ENCODE data around the gene CRX.
"Not testable (repeated sequence)": the region's sequence is repeated elsewhere in the genome, so short reads cannot be mapped to it uniquely, and the experiment has no call there.

Gene CRX

DNA sequence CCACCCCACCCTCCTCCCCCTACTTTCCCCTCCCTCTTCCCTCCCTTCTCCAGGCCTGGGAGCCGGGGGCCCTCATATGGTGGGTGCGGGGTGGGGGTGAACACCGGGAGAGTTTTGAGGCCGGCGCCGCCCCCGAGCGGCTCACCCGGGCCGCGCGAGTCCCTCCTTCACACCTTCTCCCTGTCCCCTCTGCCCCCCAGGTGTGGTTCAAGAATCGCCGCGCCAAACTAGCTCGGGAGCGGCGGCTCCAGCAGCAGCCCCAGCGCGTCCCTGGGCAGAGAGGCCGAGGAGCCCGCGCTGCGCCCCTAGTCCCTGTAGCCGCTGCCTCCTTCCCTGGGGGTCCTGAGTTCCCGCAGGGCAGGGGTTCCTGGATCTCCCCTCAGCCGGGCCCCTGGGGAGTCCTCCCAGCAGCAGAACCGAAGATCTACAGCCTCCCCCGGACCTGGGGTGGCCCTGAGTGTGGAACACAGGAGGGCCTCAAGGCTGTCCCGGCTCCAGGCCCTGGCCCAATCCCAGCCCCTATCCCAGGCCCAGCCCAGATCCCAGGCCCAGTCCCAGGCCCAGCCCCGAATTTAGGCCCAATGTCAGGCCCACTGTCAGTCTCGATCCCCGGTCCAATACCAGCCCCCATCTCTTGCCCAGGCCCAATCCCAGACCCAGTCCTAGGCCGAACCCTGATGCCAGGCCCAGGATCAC lies 39.0 kb downstream of the CRX start:
- DNase-seq (ENCODE audit: low spot score): no peak

DNA sequence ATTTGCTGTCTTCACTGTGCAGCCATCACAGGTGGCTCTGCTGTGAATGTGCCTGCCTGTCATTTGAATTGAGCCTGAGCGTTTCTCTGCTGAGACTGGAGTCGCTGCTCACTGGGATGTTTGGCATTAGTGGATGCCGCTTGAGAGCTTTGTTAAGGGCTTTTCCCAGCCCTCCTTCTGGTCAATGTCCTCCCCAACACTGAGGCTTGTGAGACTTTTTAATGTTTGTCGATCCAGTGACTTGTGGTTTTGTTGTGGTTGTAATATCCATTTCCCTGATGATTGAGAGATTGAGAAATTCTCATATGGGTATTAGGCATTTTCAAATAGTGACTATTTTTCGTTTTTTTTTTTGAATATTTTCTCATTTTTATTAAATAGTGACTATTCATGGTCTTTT lies 39.9 kb downstream of the CRX start:
- no peak for DNase-seq (ENCODE audit: low spot score)

DNA sequence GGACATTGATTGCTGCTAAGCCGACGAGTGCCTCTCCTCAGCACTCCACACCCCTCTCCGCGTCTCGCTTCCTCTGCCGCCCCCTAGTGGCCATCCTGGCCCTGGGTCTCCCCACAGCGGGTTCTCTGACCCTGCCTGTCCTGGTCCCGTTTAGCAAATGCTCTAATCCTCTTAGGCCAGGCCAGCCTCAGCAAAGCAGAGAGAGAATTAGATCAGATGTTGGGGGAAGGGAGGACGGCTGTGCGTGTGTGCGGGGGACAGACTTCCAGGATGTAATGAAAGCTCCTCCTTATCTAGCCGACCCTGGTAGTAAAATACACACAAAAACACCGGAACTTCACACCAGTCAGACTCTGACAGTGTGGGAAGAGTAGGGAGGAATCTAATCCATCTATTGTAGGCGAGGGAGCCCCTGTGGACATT lies 41.8 kb downstream of the CRX start:
- DNase-seq (ENCODE audit: low spot score): peak; percentile 98

DNA sequence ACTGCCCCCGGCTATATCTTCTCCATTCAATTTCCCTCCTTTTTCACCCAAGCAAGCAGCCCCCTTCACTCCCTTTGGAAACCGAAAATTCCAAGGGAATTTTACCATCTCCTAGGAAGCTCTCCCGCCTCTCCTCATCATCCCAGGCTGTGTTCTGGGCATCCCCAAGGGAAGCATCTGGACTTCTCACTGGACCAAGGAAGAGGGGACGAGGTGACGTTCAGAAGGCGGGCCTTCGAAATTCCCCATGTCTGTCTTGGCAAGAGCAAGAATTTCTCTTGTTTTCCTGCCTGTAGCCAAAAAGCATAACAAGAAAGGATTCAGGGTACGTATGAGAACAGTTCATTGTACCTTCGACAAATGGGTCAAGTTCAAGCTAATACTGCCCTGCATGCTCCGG lies 43.4 kb downstream of the CRX start:
- DNase-seq (ENCODE audit: low spot score): no peak

DNA sequence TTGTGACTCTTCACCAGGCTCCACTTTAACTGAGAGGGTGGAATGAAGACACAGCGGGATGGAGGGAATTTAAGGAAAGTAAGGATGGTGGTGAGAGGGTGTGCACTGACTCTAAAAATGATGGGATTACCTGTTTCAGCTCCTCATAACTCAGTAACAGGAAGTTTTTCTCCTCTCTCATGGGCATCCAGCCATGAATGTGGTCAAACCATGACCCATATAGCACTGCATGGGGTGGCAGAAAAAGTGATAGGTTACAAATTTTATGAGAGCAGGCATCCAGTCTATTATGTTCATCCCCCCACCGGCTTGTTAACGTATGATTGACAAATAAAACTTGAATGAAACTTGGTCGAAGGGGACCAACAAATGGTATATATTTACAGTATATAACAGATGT lies 57.2 kb downstream of the CRX start:
- DNase-seq (ENCODE audit: low spot score): no peak

DNA sequence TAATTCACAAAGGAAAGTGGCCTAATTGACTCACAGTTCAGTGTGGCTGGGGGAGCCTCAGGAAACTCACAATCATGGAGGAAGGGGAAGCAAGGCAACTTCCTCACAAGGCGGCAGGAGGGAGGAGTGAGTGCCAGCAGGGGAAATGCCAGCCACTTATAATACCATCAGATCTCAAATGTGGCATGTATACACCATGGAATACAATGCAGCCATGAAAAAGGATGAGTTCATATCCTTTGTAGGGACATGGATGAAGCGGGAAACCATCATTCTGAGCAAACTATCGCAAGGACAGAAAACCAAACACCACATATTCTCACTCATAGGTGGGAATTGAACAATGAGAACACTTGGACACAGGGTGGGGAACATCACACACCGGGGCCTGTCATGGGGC lies 57.6 kb downstream of the CRX start:
- DNase-seq (ENCODE audit: low spot score): not testable (repeated sequence)

DNA sequence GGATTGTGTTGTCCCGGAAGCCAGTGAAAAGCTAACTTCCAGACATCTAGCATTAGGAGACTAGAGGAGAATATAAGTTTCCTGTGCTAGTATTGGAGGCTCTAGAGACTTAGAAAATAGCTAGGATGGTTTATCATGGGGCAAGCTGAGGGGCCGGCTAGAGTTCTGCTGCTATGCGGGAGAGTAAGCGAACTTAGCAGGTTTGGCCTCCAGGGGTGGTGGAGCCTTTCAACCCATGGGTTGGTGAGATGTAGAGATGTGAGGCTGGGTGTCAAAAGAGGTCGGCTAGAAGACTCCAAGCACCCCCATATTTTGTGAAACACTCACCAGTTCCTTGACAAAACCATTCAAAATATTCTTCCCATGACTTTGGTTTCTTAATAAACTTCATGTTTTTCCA lies 60.0 kb downstream of the CRX start:
- DNase-seq (ENCODE audit: low spot score): no peak

DNA sequence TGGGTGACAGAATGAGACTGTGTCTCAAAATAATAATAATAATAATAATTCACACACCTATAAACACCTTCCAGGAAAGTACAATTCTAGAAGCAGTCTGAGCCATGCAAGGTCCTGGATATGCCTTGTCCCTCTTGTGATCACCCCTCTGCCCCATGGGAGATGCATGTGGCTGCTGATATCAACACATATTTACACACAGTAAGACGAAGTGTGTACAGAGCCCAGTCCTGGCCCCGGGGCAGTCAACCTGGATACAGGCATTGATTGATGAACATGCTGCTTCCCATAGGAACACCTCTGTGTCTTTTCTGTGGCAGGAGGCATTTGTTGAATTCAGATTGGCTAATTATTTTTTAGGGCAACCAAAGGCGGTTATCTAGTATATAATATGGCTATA lies 61.2 kb downstream of the CRX start:
- DNase-seq (ENCODE audit: low spot score): no peak

DNA sequence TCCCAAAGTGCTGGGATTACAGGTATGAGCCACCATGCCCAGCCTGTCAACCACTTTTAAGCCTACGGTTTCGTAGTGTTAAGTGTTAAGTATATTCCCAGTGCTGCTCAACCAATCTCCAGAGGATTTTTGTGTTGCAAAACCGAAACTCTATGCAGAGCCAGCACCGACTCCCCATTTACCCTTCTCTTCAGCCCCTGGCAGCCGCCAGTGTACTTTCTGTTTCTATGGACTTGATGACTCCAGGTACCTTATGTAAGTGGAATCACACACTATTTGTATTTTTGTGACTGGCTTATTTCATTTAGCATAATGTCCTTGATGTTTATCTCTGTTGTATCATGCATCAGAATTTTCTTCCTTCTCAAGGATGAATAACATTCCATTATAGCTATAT lies 63.3 kb downstream of the CRX start:
- no peak for DNase-seq (ENCODE audit: low spot score)

DNA sequence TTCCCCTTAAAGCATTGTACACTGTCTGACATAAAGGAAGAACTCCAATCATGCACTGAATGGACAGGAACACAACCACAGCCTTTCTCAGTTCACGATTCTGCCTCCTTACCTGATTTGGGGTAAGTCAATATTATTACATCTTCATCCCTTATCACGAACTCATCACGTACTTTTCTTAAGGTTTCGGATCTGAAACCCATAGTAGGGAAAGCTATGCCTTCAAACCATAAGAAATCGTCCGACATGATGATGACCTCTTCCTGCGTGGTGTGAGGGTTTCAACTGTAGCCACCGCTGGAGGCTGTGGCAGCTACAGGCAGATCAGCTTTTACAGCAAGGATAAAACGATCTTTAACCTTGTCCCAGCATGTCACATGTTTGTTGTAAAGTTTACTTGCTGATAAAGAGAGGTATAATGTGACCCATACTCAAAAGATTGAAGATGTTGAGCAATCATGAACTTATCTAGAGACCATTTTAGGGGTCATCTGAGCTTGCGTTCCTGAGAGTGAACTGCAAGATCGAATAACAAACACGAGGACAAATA lies 64.3 kb downstream of the CRX start, which contains the start of gene SULT2A1:
Gene SULT2A1, minus strand, starts transcription at position 306 of the 550 bp plus-strand sequence. Its CDS starts 58 bp downstream, at position 248.
- peak; percentile 56 for DNase-seq (ENCODE audit: low spot score)

DNA sequence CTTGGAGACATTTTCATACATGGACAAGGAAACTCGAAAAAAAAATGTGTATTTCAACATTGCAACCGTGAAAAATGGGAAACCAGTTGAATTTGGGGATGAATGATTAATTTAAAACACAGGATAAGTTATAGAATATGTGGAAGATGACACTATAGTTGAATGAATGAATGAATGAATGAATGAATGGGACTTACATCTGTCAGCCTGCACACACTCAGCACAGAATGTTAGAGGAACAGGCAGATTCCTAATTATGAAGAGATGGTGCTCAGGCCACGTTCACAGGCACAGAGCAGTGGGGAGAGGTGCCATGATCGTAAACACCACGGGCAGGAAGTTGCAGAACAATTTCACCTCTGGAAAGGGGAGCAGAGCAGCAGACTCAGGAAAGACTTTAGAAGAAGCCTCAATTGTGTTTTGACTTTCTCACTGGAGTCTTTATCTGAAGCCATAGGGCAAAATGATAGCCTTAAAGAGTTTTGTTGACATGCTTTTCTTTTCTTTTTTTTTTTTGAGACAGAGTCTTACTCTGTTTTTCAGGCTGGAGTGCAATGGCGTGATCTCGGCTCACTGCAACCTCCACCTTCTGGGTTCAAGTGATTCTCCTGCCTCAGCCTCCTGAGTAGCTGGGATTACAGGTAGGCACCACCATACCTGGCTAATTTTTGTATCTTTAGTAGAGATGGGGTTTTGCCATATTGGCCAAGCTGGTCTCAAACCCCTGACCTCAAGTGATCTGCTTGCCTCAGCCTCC lies 69.3 kb downstream of the CRX start:
- no peak for DNase-seq (ENCODE audit: low spot score)

DNA sequence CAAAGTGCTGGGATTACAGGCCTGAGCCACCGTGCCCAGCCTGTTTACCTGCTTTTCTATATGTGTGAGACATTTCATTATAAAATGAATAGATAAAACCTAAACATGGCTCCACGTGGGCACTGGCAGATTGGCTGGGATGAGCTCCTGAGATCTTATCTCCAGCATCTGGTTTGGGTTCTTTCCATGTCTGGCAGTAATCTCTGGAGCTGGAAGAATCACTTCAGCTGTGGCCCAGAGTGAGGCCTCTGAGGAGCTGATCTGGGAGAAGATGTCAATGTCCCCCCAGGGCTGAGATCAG lies 69.8 kb downstream of the CRX start:
- no peak for DNase-seq (ENCODE audit: low spot score)

DNA sequence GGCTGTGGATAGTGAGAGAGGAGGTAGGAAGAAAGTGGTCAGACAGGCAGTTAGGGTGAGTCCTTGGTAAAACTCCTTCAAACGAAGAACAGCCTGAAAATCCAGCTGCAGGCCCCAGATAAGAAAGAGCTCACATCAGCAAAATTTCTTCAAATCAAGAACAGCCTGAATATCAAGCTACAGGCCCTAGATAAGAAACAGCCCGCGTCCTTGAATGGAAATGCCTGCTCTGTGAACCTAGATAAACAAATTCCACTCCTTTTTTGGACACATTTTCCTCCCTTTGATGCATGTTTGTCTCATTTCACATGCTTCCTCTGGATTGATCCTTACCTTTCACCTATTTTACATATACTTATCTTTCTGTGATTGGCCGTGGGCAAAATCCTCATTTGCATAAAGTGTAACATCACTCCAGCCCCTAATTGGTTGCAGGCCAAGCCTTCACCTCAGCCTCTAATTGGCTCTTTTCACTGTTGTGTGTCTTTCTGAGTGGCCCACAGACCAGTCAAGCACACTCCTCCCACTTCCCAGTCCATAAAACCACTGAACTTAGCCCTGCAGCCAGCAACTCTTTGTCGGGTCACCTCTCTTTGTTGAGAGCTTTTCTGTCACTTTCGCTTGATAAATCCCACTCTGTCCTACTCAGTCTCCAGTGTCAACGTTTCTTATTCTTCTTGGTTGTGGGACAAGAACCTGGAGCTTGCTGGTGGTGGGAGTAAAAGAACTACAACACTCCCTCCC lies 70.4 kb downstream of the CRX start:
- no peak for DNase-seq (ENCODE audit: low spot score)
